OCI-LY3 (cell line): ENCODE results near the gene RBM28.
A peak's percentile ranks its signal among the peaks of the same experiment; 100 is the strongest.

Experiments used
- H2AFZ ChIP-seq: fragments of 200-600, 300-600 bp; shearing (Covaris generic); 2 replicates; pipeline ENCODE4 v1.6.0; 2014; ENCODE audit warnings: antibody characterized with exemption, low read depth, low read length
- H3K27ac ChIP-seq: fragments of 200-600, 300-600 bp; sonication (generic); 2 replicates; pipeline ENCODE4 v1.5.1; 2014; ENCODE audit warnings: mild to moderate bottlenecking, low read length, moderate library complexity, mixed read lengths
- H3K27me3 ChIP-seq: fragments of 200-600, 300-600 bp; sonication (generic); 2 replicates; pipeline ENCODE4 v1.6.1; 2014; ENCODE audit warnings: low read depth, low read length, mixed read lengths
- H3K36me3 ChIP-seq: fragments of 200-600, 300-600 bp; sonication (generic); replicated peaks from 2 replicates; pipeline ENCODE3; 2014; ENCODE audit warnings: low read depth, low read length, mixed read lengths
- H3K4me1 ChIP-seq: fragments of 300-600, 200-600 bp; sonication (generic); 2 replicates; pipeline ENCODE4 v1.6.1; 2014; ENCODE audit warnings: low read length, mixed read lengths
- H3K4me2 ChIP-seq: fragments of 200-600, 300-600 bp; sonication (generic); 2 replicates; pipeline ENCODE4 v1.6.1; 2014; ENCODE audit warnings: low read length, mixed read lengths
- H3K4me3 ChIP-seq: fragments of 300-600, 200-600 bp; sonication (generic); 2 replicates; pipeline ENCODE4 v1.5.1; 2014; ENCODE audit warnings: antibody characterized with exemption, mild to moderate bottlenecking, low read length, moderate library complexity
- H3K79me2 ChIP-seq: fragments of 300-600, 200-600 bp; shearing (Covaris generic); 2 replicates; pipeline ENCODE4 v1.6.1; 2014; ENCODE audit warnings: mild to moderate bottlenecking, low read length, mixed read lengths
- H3K9ac ChIP-seq: fragments of 300-600, 200-600 bp; shearing (Covaris generic); 2 replicates; pipeline ENCODE4 v1.6.0; 2014; ENCODE audit warnings: mild to moderate bottlenecking, low read length, moderate library complexity
- H3K9me3 ChIP-seq: fragments of 200-600, 300-600 bp; shearing (Covaris generic); 2 replicates; pipeline ENCODE4 v1.6.1; 2014; ENCODE audit warnings: low read length, mixed read lengths; ENCODE audit not compliant: insufficient read depth
- H4K20me1 ChIP-seq: fragments of 200-600, 300-600 bp; sonication (generic); 2 replicates; pipeline ENCODE4 v1.6.1; 2016; ENCODE audit warnings: low read length, mixed read lengths; ENCODE audit not compliant: insufficient read depth
- EZH2phosphoT487 ChIP-seq: fragments of 200-600 bp; shearing (Covaris generic); IDR thresholded peaks from 2 replicates; pipeline ENCODE4 v1.6.1; 2018; ENCODE audit warnings: antibody characterized with exemption, mixed run types, low read depth
- TF ChIP-seq, protein P1 (sequence below): fragments of 200-600, 300-600 bp; sonication (generic); IDR thresholded peaks from 2 replicates; pipeline ENCODE4 v1.5.1; 2014; ENCODE audit warnings: antibody characterized with exemption, low read length, low read depth

RBM28 gene

DNA sequence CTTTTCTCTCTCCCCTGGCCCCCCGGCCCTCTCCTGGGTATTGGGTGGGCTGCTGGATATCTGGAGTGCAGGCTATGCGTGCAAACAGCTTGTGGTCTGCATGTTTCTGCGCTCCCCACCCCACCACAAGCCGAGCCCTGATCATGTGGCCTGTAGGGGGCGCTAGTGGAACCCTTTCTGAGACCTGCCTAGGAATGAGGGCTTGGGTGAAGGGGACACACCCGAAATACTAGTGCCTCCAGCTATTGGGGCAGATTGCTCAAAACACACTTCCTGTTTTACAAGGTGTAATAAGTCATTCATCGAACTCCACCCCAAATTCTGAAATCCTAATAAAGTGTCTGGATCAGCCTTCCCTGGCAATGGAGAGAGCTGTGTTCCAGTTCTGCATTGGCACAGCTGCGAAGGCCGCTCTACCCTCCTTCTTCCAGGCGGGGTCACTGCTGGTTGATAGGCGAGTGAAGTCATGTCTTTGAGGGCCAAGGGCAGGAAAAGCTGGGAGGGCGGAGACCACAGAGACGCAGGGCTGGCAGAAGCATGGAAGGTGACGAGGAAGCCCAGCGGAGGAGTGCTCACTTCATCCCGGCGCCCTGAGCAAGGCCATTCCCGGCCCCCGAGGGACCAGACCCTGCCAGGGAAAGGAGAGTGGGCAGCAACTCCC, 37.6 kb upstream of the RBM28 start:
- H3K4me1 ChIP-seq: no peaks in the 10 kb centered on the region; the same call in 1 of the 2 replicates
- H3K36me3 ChIP-seq: no peaks in the 10 kb centered on the region
- H4K20me1 ChIP-seq: no peaks in the 10 kb centered on the region
- TF ChIP-seq, protein P1, sequence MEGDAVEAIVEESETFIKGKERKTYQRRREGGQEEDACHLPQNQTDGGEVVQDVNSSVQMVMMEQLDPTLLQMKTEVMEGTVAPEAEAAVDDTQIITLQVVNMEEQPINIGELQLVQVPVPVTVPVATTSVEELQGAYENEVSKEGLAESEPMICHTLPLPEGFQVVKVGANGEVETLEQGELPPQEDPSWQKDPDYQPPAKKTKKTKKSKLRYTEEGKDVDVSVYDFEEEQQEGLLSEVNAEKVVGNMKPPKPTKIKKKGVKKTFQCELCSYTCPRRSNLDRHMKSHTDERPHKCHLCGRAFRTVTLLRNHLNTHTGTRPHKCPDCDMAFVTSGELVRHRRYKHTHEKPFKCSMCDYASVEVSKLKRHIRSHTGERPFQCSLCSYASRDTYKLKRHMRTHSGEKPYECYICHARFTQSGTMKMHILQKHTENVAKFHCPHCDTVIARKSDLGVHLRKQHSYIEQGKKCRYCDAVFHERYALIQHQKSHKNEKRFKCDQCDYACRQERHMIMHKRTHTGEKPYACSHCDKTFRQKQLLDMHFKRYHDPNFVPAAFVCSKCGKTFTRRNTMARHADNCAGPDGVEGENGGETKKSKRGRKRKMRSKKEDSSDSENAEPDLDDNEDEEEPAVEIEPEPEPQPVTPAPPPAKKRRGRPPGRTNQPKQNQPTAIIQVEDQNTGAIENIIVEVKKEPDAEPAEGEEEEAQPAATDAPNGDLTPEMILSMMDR: peak; percentile 79
- no peak for TF ChIP-seq EZH2phosphoT487
- no peaks in the 10 kb centered on the region for H3K79me2 ChIP-seq
- H3K27ac ChIP-seq: no peak overlapping the region
- H2AFZ ChIP-seq: no peak overlapping the region
- H3K9me3 ChIP-seq: no peaks in the 10 kb centered on the region
- H3K9ac ChIP-seq: no peak overlapping the region
- H3K27me3 ChIP-seq: no peaks in the 10 kb centered on the region
- H3K4me3 ChIP-seq: no peak overlapping the region
- H3K4me2 ChIP-seq: no peak overlapping the region

DNA sequence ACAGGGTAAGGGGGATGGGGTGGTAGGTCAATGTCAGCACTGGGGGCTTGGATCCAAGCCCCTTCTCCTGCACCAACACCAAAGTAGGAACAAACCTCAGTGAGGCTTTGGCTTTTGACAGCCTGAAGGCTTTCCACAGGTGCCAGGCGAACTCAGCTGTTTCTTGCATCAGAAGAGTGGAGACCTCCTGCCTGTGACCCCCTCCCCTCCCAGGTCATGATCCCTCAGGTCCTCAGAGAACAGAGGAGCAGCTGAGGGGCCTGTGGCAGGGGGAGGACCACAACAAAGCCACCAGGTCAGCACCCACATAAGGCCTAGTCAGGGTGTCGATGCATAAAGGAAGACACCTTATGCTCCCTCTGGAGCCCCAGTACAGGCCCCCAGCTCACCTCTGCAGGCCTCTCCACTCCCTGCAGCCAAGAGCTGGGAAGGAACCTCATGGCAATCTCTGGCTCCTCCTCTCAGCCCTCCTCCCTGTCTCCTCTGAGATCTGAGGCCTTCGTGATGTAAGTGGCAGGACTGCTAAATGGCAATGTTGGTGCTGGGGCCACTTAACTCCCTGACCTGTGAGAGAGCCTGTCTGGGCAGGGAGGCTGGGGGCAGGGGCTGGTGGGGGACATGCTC, 36.9 kb upstream of the RBM28 start:
- no peak overlapping the region for H3K4me2 ChIP-seq
- no peaks in the 10 kb centered on the region for H3K79me2 ChIP-seq
- no peaks in the 10 kb centered on the region for H4K20me1 ChIP-seq
- H3K36me3 ChIP-seq: no peaks in the 10 kb centered on the region
- H3K4me1 ChIP-seq: no peaks in the 10 kb centered on the region; the same call in 1 of the 2 replicates
- TF ChIP-seq, protein P1: no peak
- TF ChIP-seq EZH2phosphoT487: no peak
- H3K27me3 ChIP-seq: no peaks in the 10 kb centered on the region
- H3K9ac ChIP-seq: no peak overlapping the region
- H2AFZ ChIP-seq: no peak overlapping the region
- H3K9me3 ChIP-seq: no peaks in the 10 kb centered on the region
- H3K4me3 ChIP-seq: no peak overlapping the region
- no peak overlapping the region for H3K27ac ChIP-seq

GRCh38 chr7:128379900-128380479, 36.3 kb upstream of the RBM28 start:
- Histone ChIP-seq H3K36me3 (no peaks in the 10 kb centered on the region), H3K4me1 (no peaks in the 10 kb centered on the region; the same call in 1 of the 2 replicates), H3K27ac (no peak overlapping the region), H3K4me3 (no peak overlapping the region), H4K20me1 (no peaks in the 10 kb centered on the region), H3K79me2 (no peaks in the 10 kb centered on the region), H3K4me2 (no peak overlapping the region), H3K9ac (no peak overlapping the region), H2AFZ (no peak overlapping the region), H3K9me3 (no peaks in the 10 kb centered on the region), H3K27me3 (no peaks in the 10 kb centered on the region)
- TF ChIP-seq EZH2phosphoT487: no peak
- TF ChIP-seq, protein P1: no peak

GRCh38 chr7:128378637-128379036, 34.9 kb upstream of the RBM28 start:
- H4K20me1 ChIP-seq: no peaks in the 10 kb centered on the region
- no peak for TF ChIP-seq EZH2phosphoT487
- TF ChIP-seq, protein P1: no peak
- no peaks in the 10 kb centered on the region for H3K9me3 ChIP-seq
- H3K79me2 ChIP-seq: no peaks in the 10 kb centered on the region
- peaks cover 3% of the 10 kb centered on the region; the same call in 1 of the 2 replicates for H3K27me3 ChIP-seq
- H3K4me2 ChIP-seq: no peak overlapping the region
- no peak overlapping the region for H3K9ac ChIP-seq
- 0 out of 2 replicates have a peak overlapping the region, but pooled peaks have one; percentile 36 for H2AFZ ChIP-seq
- H3K4me1 ChIP-seq: no peaks in the 10 kb centered on the region; the same call in 1 of the 2 replicates
- no peak overlapping the region for H3K4me3 ChIP-seq
- no peaks in the 10 kb centered on the region for H3K36me3 ChIP-seq
- H3K27ac ChIP-seq: no peak overlapping the region
